ENCODE results near the gene LRRC2.
"Not testable (repeated sequence)": the region's sequence is repeated elsewhere in the genome, so short reads cannot be mapped to it uniquely, and the experiment has no call there.

Gene LRRC2

GRCh38 chr3:46542801-46543201 is 23.3 kb downstream of the LRRC2 start:
- TF ChIP-seq JUND (IDR thresholded peaks at IDR 0.05; ENCODE audit: low read depth) = no peak
- DNase-seq (ENCODE audit: low read depth in 1 of 2, low spot score in 1 of 2) = no peak
- in situ Hi-C loops (cut with HindIII; ENCODE audit: low pct_unique_long_range_greater_than_20kb, low sequenced_read_pairs) = no loop called here

DNA sequence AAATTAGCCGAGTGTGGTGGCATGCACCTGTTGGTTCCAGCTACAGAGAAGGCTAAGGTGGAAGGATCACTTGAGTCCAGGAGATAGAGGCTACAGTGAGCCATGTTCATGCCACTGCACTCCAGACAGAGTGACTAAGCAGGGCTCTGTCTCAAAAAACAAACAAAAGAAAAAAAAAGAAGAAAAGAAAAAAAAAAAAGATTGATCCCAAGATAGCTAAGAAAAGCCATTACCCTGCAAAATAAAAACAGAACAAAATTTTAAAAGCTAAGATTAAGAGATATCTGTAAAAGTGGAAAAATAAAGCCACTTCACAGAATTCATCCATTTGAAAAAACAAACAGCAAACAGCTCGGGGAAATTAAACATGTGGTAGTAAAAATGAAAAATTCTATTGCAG is 23.8 kb downstream of the LRRC2 start:
- no peak for TF ChIP-seq JUND (IDR thresholded peaks at IDR 0.05; ENCODE audit: low read depth)
- in situ Hi-C loops (cut with HindIII; ENCODE audit: low pct_unique_long_range_greater_than_20kb, low sequenced_read_pairs) = no loop called here

GRCh38 chr3:46541835-46542234 is 24.3 kb downstream of the LRRC2 start:
- DNase-seq (ENCODE audit: low read depth in 1 of 2, low spot score in 1 of 2) = no peak
- TF ChIP-seq JUND (IDR thresholded peaks at IDR 0.05; ENCODE audit: low read depth) = no peak
- in situ Hi-C loops (cut with HindIII; ENCODE audit: low pct_unique_long_range_greater_than_20kb, low sequenced_read_pairs) = no loop called here

More for the DNA sequence above, 23.8 kb downstream of the LRRC2 start:
- DNase-seq (ENCODE audit: low read depth in 1 of 2, low spot score in 1 of 2) = no peak

DNA sequence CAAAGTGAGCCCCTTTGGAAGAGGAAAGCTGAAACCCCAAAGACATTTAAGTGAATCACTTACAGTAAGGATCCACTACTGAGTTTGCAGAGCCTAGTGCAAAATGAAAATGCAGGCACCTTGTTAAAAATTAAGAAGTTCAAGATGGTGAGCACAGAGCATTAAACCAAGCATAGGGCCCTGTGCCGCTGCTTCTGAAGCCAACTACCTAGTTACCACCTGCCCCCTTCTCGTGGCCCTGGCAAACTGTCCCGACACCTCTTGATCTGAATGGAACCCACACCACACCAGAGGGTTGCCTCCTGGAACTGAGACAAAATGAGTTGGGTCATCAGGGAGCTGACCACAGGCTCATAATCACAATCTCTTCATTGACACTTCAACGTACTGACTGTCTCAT is 25.6 kb downstream of the LRRC2 start:
- no peak for DNase-seq (ENCODE audit: low read depth in 1 of 2, low spot score in 1 of 2)
- in situ Hi-C loops (cut with HindIII; ENCODE audit: low pct_unique_long_range_greater_than_20kb, low sequenced_read_pairs) = no loop called here

DNA sequence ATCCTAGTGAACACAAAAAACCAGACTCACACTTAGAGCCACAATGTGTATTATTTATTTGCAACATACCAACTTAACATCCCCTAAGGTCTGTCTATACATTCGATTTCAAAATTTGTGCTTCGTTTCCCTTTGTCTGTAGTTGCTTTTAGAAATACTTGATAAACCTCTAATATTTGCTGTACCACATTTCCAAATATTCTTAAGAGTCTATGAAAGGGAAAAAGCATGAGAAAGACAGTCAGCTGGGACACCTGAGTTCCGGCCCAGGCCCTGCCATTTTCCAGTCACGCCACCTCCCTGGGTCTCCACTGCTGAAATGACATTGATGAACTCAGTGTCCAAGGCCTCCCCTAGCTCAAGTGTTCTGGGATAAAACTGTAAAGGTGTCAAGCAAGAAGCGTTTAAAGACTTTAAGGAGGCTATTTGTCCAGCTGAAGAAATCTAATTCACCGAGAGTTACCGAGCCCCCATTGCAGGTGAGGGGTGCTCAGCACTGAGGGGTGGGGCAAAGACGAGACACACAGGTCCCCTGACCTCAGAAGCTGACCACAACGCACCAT is 26.6 kb downstream of the LRRC2 start:
- in situ Hi-C loops (cut with HindIII; ENCODE audit: low pct_unique_long_range_greater_than_20kb, low sequenced_read_pairs) = no loop called here
- no peak for DNase-seq (ENCODE audit: low read depth in 1 of 2, low spot score in 1 of 2)
- TF ChIP-seq JUND (IDR thresholded peaks at IDR 0.05; ENCODE audit: low read depth) = no peak

More for the DNA sequence above, 25.6 kb downstream of the LRRC2 start:
- no peak for TF ChIP-seq JUND (IDR thresholded peaks at IDR 0.05; ENCODE audit: low read depth)

DNA sequence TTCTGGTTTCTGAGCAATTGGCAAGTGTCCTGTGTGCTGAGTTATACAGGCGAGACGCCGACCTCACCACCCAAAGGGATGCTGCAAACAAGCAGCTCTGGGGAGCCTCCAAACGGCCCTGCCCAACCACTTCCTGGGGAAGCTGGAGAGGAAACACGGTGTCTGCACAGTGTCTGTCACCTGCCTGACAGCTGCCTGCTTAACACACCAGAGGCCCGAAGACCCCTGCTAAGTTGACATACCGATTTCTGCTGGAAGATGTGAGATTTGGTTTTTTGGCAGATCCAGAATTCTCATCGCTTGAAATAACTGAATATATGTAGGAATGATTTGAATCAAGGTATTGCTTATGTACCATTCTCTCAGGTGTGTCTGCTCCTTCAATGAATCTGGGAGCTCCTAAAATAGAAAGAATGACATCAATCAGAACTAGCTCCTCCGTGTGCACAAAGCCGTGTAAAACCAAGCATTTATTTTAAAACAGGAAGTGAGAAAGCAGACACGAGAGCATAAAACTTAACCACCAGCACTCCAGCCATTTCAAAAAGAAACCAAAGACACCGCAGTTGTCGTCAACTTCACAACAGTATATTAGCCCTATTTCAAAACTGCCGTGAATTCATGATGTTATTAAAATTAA is 27.2 kb downstream of the LRRC2 start:
- DNase-seq (ENCODE audit: low read depth in 1 of 2, low spot score in 1 of 2) = no peak
- no peak for TF ChIP-seq JUND (IDR thresholded peaks at IDR 0.05; ENCODE audit: low read depth)
- in situ Hi-C loops (cut with HindIII; ENCODE audit: low pct_unique_long_range_greater_than_20kb, low sequenced_read_pairs) = no loop called here

DNA sequence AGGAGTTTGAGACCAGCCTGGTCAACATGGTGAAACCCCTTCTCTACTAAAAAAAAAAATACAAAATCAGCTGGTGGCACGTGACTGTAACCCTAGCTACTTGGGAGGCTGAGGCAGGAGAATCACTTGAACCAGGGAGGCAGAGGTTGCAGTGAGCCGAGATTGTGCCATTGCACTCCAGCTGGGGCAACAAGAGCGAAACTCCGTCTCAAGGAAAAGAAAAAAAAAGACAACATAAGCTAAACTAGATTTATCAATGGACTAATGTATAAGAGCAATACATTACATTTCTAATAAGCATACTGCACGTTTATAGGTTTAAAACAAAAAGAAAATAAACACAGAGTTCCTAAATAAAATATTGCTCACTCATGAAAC is 27.7 kb downstream of the LRRC2 start:
- in situ Hi-C loops (cut with HindIII; ENCODE audit: low pct_unique_long_range_greater_than_20kb, low sequenced_read_pairs); DNase-seq (ENCODE audit: low read depth in 1 of 2, low spot score in 1 of 2): not testable (repeated sequence)

- TF ChIP-seq JUND (IDR thresholded peaks at IDR 0.05; ENCODE audit: low read depth) = no peak
- in situ Hi-C loops (cut with HindIII; ENCODE audit: low pct_unique_long_range_greater_than_20kb, low sequenced_read_pairs) = no loop called here
- no peak for DNase-seq (ENCODE audit: low read depth in 1 of 2, low spot score in 1 of 2)
These were observed 28.3 kb downstream of the LRRC2 start for GRCh38 chr3:46537779-46538178.

DNA sequence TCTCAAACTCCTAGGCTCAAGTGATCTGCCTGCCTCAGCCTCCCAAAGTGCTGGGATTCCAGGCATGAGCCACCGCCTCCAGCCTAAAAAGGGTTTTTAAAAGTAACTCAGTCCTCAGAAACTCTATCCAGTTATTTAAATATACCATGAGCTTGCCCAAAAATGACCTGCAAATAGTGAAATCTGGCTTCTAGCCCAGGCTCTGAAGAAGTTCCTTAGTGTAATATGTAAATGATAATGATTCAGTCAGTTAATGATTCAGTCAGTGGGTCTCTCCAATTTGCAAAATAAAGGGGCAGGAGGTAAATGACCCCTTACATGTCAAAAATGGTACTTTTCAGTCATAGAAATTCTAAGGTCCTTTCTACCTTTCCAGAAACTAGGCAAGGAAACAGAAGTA is 28.8 kb downstream of the LRRC2 start:
- in situ Hi-C loops (cut with HindIII; ENCODE audit: low pct_unique_long_range_greater_than_20kb, low sequenced_read_pairs) = no loop called here
- DNase-seq (ENCODE audit: low read depth in 1 of 2, low spot score in 1 of 2) = no peak
- no peak for TF ChIP-seq JUND (IDR thresholded peaks at IDR 0.05; ENCODE audit: low read depth)

DNA sequence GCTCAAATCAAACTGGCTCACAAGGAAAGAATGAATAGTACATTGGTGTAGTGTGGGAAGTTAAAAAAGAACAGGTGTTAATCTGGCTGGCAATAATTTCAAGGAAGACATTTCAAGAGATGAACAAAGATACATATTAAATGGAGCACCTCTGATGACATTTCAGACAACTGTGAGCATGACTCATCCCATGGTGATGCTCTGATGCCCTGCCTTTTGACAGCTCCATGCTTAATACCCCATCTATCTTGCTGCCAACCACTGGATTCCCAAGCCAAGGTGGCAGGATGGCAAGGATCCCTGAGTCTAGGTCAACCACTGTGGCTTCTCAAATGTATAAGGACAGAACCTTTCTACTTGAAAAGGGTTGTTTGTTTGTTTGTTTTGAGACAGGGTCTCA is 29.3 kb downstream of the LRRC2 start:
- DNase-seq (ENCODE audit: low read depth in 1 of 2, low spot score in 1 of 2) = no peak
- in situ Hi-C loops (cut with HindIII; ENCODE audit: low pct_unique_long_range_greater_than_20kb, low sequenced_read_pairs) = no loop called here
- TF ChIP-seq JUND (IDR thresholded peaks at IDR 0.05; ENCODE audit: low read depth) = no peak

DNA sequence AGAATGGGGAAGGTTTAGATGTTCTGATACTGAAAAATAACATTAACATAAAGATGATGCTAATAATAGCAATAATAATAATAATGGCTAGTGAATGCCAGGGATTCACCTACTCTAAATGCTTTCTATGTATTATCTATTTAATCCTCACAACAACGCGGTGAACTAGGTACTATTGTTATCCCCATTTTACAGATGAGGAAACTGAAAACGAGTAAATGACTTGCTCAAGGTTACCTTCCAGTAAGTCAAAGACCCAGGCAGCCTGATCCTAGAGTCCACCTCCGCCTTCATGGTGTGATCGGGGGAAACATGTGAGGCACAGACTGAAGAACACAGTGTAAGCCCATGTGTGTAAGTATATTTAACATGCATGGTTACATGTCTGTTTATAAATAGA is 30.4 kb downstream of the LRRC2 start:
- in situ Hi-C loops (cut with HindIII; ENCODE audit: low pct_unique_long_range_greater_than_20kb, low sequenced_read_pairs) = no loop called here
- TF ChIP-seq JUND (IDR thresholded peaks at IDR 0.05; ENCODE audit: low read depth) = no peak
- no peak for DNase-seq (ENCODE audit: low read depth in 1 of 2, low spot score in 1 of 2)

GRCh38 chr3:46533091-46533490 is 33.0 kb downstream of the LRRC2 start:
- DNase-seq (ENCODE audit: low read depth in 1 of 2, low spot score in 1 of 2) = no peak
- no peak for TF ChIP-seq JUND (IDR thresholded peaks at IDR 0.05; ENCODE audit: low read depth)
- in situ Hi-C loops (cut with HindIII; ENCODE audit: low pct_unique_long_range_greater_than_20kb, low sequenced_read_pairs) = no loop called here

- no peak for DNase-seq (ENCODE audit: low read depth in 1 of 2, low spot score in 1 of 2)
- TF ChIP-seq JUND (IDR thresholded peaks at IDR 0.05; ENCODE audit: low read depth) = no peak
- in situ Hi-C loops (cut with HindIII; ENCODE audit: low pct_unique_long_range_greater_than_20kb, low sequenced_read_pairs) = no loop called here
These were observed 38.9 kb downstream of the LRRC2 start for GRCh38 chr3:46527239-46527638.

GRCh38 chr3:46524832-46525231 is 41.3 kb downstream of the LRRC2 start:
- no peak for DNase-seq (ENCODE audit: low read depth in 1 of 2, low spot score in 1 of 2)
- in situ Hi-C loops (cut with HindIII; ENCODE audit: low pct_unique_long_range_greater_than_20kb, low sequenced_read_pairs) = no loop called here
- no peak for TF ChIP-seq JUND (IDR thresholded peaks at IDR 0.05; ENCODE audit: low read depth)

All from T47D (cell line).